Astrocyte (in vitro differentiated cells and primary cell): ENCODE data around the gene MMD.

ENCODE experiments used
- CTCF ChIP-seq: IDR thresholded peaks from 2 replicates; pipeline ENCODE4 v1.5.1; 2011; ENCODE audit warnings: low read depth, mild to moderate bottlenecking, inconsistent platforms, low read length, moderate library complexity; ENCODE audit not compliant: insufficient read depth
- EZH2 ChIP-seq: IDR thresholded peaks from 2 replicates; pipeline ENCODE4 v1.6.1; 2012; ENCODE audit warnings: mild to moderate bottlenecking, low read length, inconsistent platforms; ENCODE audit not compliant: insufficient read depth

GRCh38 chr17:55391244-55391757 is 30.3 kb downstream of the MMD start:
- no peak for TF ChIP-seq CTCF
- no peak for TF ChIP-seq EZH2
